Ovary (tissue), 3 donors: ENCODE measurements around the gene MRPL51.

Experiments
- CTCF ChIP-seq, 3 donors: fragments of 450-650 bp in 2 of 3; fragments of 200-600 bp in 1 of 3; IDR thresholded peaks; one replicate each; pipeline versions ENCODE4 v1.5.1 to v1.8.0; 2016 to 2022; ENCODE audit warnings: antibody characterized with exemption in 3 of 3, mild to moderate bottlenecking in 1 of 3
- POLR2A ChIP-seq: fragments of 450-650 bp; IDR thresholded peaks from one replicate; pipeline ENCODE4 v1.6.1; 2017; ENCODE audit warnings: antibody characterized with exemption, mild to moderate bottlenecking, moderate library complexity
- donor health status: DM: no; HTN: no; CAD: no.

- TF ChIP-seq POLR2A (peak; percentile 97), CTCF (IDR thresholded peaks at IDR 0.05) (peak in 1 of 3 donors; percentile 37)
Measured at GRCh38 chr12:6533923-6534694, 41.0 kb upstream of the MRPL51 start, which contains the start of gene GAPDH.
